Measurements from ENCODE around the gene MTHFD2L.

Gene MTHFD2L

GRCh38 chr4:74260036-74260435 is 102.1 kb downstream of the MTHFD2L start:
- DNase-seq = no peak

- no peak for DNase-seq
These were observed 104.6 kb downstream of the MTHFD2L start for GRCh38 chr4:74262522-74262921.

GRCh38 chr4:74263551-74263950 is 105.6 kb downstream of the MTHFD2L start:
- DNase-seq = no peak

GRCh38 chr4:74266081-74266480 is 108.2 kb downstream of the MTHFD2L start:
- DNase-seq = no peak

GRCh38 chr4:74267998-74268606 is 110.2 kb downstream of the MTHFD2L start:
- no peak for DNase-seq

GRCh38 chr4:74268643-74269042 is 110.7 kb downstream of the MTHFD2L start:
- DNase-seq = no peak

- no peak for DNase-seq
These were observed 120.6 kb downstream of the MTHFD2L start for GRCh38 chr4:74278490-74278889.

GRCh38 chr4:74279716-74280115 is 121.8 kb downstream of the MTHFD2L start:
- DNase-seq = no peak

- no peak for DNase-seq
These were observed 125.0 kb downstream of the MTHFD2L start for GRCh38 chr4:74282926-74283325.

GRCh38 chr4:74283614-74284013 is 125.7 kb downstream of the MTHFD2L start:
- DNase-seq = no peak

GRCh38 chr4:74284053-74284452 is 126.1 kb downstream of the MTHFD2L start:
- DNase-seq = no peak

GRCh38 chr4:74287164-74287563 is 129.2 kb downstream of the MTHFD2L start:
- DNase-seq = no peak

- DNase-seq = no peak
These were observed 129.9 kb downstream of the MTHFD2L start for GRCh38 chr4:74287791-74288190.

GRCh38 chr4:74291471-74291870 is 133.6 kb downstream of the MTHFD2L start:
- no peak for DNase-seq

GRCh38 chr4:74292111-74292870 is 134.4 kb downstream of the MTHFD2L start:
- no peak for DNase-seq

GRCh38 chr4:74293558-74293957 is 135.6 kb downstream of the MTHFD2L start:
- no peak for DNase-seq

- no peak for DNase-seq
These were observed 136.8 kb downstream of the MTHFD2L start for GRCh38 chr4:74294681-74295080.

GRCh38 chr4:74297539-74297938 is 139.6 kb downstream of the MTHFD2L start:
- DNase-seq = no peak

GRCh38 chr4:74304095-74304625 is 146.2 kb downstream of the MTHFD2L start:
- no peak for DNase-seq

- no peak for DNase-seq
These were observed 147.1 kb downstream of the MTHFD2L start for GRCh38 chr4:74305000-74305399.

- DNase-seq = no peak
These were observed 149.3 kb downstream of the MTHFD2L start for GRCh38 chr4:74307170-74307569.

GRCh38 chr4:74308215-74308614 is 150.3 kb downstream of the MTHFD2L start, which contains the start of gene EPGN:
EPGN (plus strand) TSS chr4:74308470; CDS start chr4:74308534, 64 bp downstream.
- DNase-seq = peak; percentile 3

GRCh38 chr4:74309223-74309622 is 151.3 kb downstream of the MTHFD2L start:
- DNase-seq = no peak

- DNase-seq = peak; percentile 42
These were observed 153.9 kb downstream of the MTHFD2L start for GRCh38 chr4:74311696-74312313.

All from CD4-positive, alpha-beta T cell treated with Interleukin-10 for 1 hour (primary cell).